GM19438 (cell line): ENCODE results near the gene TP53TG3F.
"Not testable (repeated sequence)": the region's sequence is repeated elsewhere in the genome, so short reads cannot be mapped to it uniquely, and the experiment has no call there.

Experiments used
- ATAC-seq: cut with Tn5 transposase; IDR thresholded peaks from one replicate; pipeline ENCODE4 v1.9.1; 2021; ENCODE audit warnings: low read depth; ENCODE audit not compliant: unreplicated experiment

TP53TG3F gene

GRCh38 chr16:33459312-33459711, at the start of gene TP53TG3F:
Gene TP53TG3F (plus strand): TSS chr16:33459612. CDS start chr16:33459680, 68 bp downstream.
- ATAC-seq, result not testable (repeated sequence)

- not testable (repeated sequence) for ATAC-seq
Measured at GRCh38 chr16:33491611-33492010, 32.2 kb downstream of the TP53TG3F start.

GRCh38 chr16:33507231-33507630, 47.8 kb downstream of the TP53TG3F start:
- ATAC-seq, result not testable (repeated sequence)

- not testable (repeated sequence) for ATAC-seq
Measured at GRCh38 chr16:33509070-33509469, 49.7 kb downstream of the TP53TG3F start.

DNA sequence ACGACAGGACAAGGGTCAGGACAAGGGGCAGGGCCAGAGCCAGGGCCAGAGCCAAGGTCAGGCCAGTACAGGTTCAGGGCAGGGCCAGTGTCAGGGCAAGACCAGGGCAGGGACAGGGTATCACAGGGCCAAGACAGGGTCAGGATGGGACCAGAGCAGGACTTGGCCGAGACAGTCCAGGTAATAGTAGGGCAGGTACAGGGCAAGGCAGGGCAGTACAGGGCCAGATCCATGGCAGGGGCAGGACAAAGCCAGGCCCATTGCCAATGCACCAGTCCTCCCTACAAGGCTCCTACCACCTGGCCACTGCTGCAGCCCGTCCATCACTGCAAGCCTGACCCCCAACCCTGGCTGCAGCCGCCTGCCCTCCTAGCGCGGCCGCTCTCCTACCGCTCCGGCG, 50.5 kb downstream of the TP53TG3F start:
- ATAC-seq, result not testable (repeated sequence)
